GM12878 (cell line): ENCODE results near the gene ESYT3. TPM values are rescaled to one million over a fixed set of nuclear protein-coding genes. Genes with fewer than 3 reads are reported as not detected.

Source experiments
- ASH2L ChIP-seq: fragments of 300-600, 200-600 bp; sonication (generic); IDR thresholded peaks from 2 replicates; pipeline ENCODE4 v1.6.1; 2017; ENCODE audit warnings: low read depth, mild to moderate bottlenecking, borderline replicate concordance
- BACH1 ChIP-seq: fragments of 450-650 bp; IDR thresholded peaks from 2 replicates; pipeline ENCODE4 v1.6.1; 2017; ENCODE audit warnings: mild to moderate bottlenecking, borderline replicate concordance
- BCL11A ChIP-seq: IDR thresholded peaks from 2 replicates; pipeline ENCODE4 v1.6.1; 2011; ENCODE audit warnings: low read depth, low read length
- CHD1 ChIP-seq: IDR thresholded peaks from 2 replicates; pipeline ENCODE4 v1.6.1; 2012; ENCODE audit warnings: low read depth, low read length, improper control_type of control experiment
- CHD2 ChIP-seq: IDR thresholded peaks from 2 replicates; pipeline ENCODE4 v1.6.1; 2011; ENCODE audit warnings: low read depth, low read length, improper control_type of control experiment, borderline replicate concordance
- EGR1 ChIP-seq, 2 experiments: IDR thresholded peaks; 1 replicate in 1 of 2; 2 replicates in 1 of 2; pipeline ENCODE4 v1.6.1; 2011 to 2012; ENCODE audit warnings: low read depth in 2 of 2, low read length in 2 of 2, borderline replicate concordance in 1 of 2, mild to moderate bottlenecking in 1 of 2, moderate library complexity in 1 of 2
- ETV6 ChIP-seq, 2 experiments: fragments of 450-650 bp in 1 of 2; IDR thresholded peaks in 1 of 2; conservative IDR thresholded peaks in 1 of 2; 2 replicates each; pipeline ENCODE4 v1.6.1; 2014; ENCODE audit warnings: antibody characterized with exemption in 1 of 2, borderline replicate concordance in 1 of 2, low read depth in 1 of 2, mild to moderate bottlenecking in 1 of 2, moderate library complexity in 1 of 2
- FOXK2 ChIP-seq: fragments of 450-650 bp; IDR thresholded peaks from 2 replicates; pipeline ENCODE4 v1.6.1; 2017; ENCODE audit warnings: mild to moderate bottlenecking, moderate library complexity
- GATAD2B ChIP-seq: fragments of 450-650 bp; conservative IDR thresholded peaks from 2 replicates; pipeline ENCODE4 v1.6.1; 2017; ENCODE audit warnings: low read depth, mild to moderate bottlenecking, moderate library complexity
- HDAC6 ChIP-seq: fragments of 200-600 bp; sonication (generic); IDR thresholded peaks from one replicate; pipeline ENCODE4 v1.8.0; 2017; ENCODE audit warnings: antibody characterized with exemption; ENCODE audit not compliant: unreplicated experiment
- IKZF1 ChIP-seq: fragments of 450-650 bp; conservative IDR thresholded peaks from 2 replicates; pipeline ENCODE4 v1.6.1; 2017; ENCODE audit warnings: antibody characterized with exemption, mild to moderate bottlenecking
- JUNB ChIP-seq: IDR thresholded peaks from 2 replicates; pipeline ENCODE4 v1.6.1; 2016; ENCODE audit warnings: antibody characterized with exemption, mild to moderate bottlenecking
- KDM1A ChIP-seq: fragments of 200-600 bp; sonication (generic); IDR thresholded peaks from 2 replicates; pipeline ENCODE4 v1.6.1; 2016; ENCODE audit warnings: borderline replicate concordance
- NR2C1 ChIP-seq: fragments of 450-650 bp; IDR thresholded peaks from 2 replicates; pipeline ENCODE4 v1.6.1; 2017; ENCODE audit warnings: antibody characterized with exemption, mild to moderate bottlenecking, moderate library complexity
- PML ChIP-seq: IDR thresholded peaks from 2 replicates; pipeline ENCODE4 v1.6.1; 2012; ENCODE audit warnings: low read length, inconsistent platforms
- RBBP5 ChIP-seq: fragments of 200-600 bp; sonication (generic); conservative IDR thresholded peaks from 2 replicates; pipeline ENCODE4 v1.6.1; 2016
- RCOR1 ChIP-seq: conservative IDR thresholded peaks from 2 replicates; pipeline ENCODE4 v1.6.1; 2012; ENCODE audit warnings: low read depth, low read length, improper control_type of control experiment
- RUNX3 ChIP-seq: IDR thresholded peaks from 2 replicates; pipeline ENCODE4 v1.6.1; 2012; ENCODE audit warnings: low read length, inconsistent platforms
- SUZ12 ChIP-seq: fragments of 200-600 bp; sonication (generic); IDR thresholded peaks from one replicate; pipeline ENCODE4 v1.6.1; 2018; ENCODE audit warnings: antibody characterized with exemption, mild to moderate bottlenecking; ENCODE audit not compliant: unreplicated experiment
- YBX1 ChIP-seq: fragments of 450-650 bp; IDR thresholded peaks from 2 replicates; pipeline ENCODE4 v1.6.1; 2016; ENCODE audit warnings: antibody characterized with exemption
- ZNF622 ChIP-seq: fragments of 450-650 bp; IDR thresholded peaks from 2 replicates; pipeline ENCODE4 v1.6.1; 2017; ENCODE audit warnings: mild to moderate bottlenecking, inconsistent platforms
- ZSCAN29 ChIP-seq: fragments of 450-650 bp; IDR thresholded peaks from 2 replicates; pipeline ENCODE4 v1.6.1; 2017; ENCODE audit warnings: mild to moderate bottlenecking, moderate library complexity
- polyA plus RNA-seq, 11 experiments: library from polyadenylated mRNA; depleted of rRNA in 4 of 11; unstranded in 6 of 11; stranded (reverse) in 5 of 11; fragments of >200 nt; fragmentation: Nextera tagmentation in 4 of 11; fragmentation: Illumina TruSeq in 1 of 11; extraction: Ambion mirVana in 4 of 11; extraction: Trizol in 1 of 11; gene quantifications; 1 replicate in 1 of 11; 2 replicates in 10 of 11; pipeline versions ENCODE4 v1.2.1 to v1.2.3, GENCODE V29; 2011 to 2016; ENCODE audit warnings: inconsistent platforms in 2 of 11, missing spikeins in 2 of 11, low read depth in 1 of 11
- total RNA-seq, 4 experiments: library from RNA; depleted of rRNA in 3 of 4; stranded (reverse); fragments of >200 nt in 3 of 4; fragmentation: Illumina TruSeq in 1 of 4; extraction: Trizol in 1 of 4; gene quantifications; 2 replicates each; pipeline versions ENCODE4 v1.2.1 to v1.2.3, GENCODE V29; 2013 to 2021
- TF ChIP-seq, protein P1 (sequence below): fragments of 150-350 bp; IDR thresholded peaks from 2 replicates; pipeline ENCODE4 v1.6.1; 2014; ENCODE audit warnings: mild to moderate bottlenecking, low read depth, low read length
- TF ChIP-seq, protein P2 (sequence below): IDR thresholded peaks from 2 replicates; pipeline ENCODE4 v1.6.1; 2011; ENCODE audit warnings: low read depth, mild to moderate bottlenecking, low read length, moderate library complexity, borderline replicate concordance; ENCODE audit errors: extremely low read depth
- TF ChIP-seq, protein P3 (sequence below): IDR thresholded peaks from 2 replicates; pipeline ENCODE4 v1.6.1; 2012; ENCODE audit warnings: mild to moderate bottlenecking, low read depth, low read length
- TF ChIP-seq, protein P4 (sequence below): IDR thresholded peaks from 2 replicates; pipeline ENCODE4 v1.6.1; 2012; ENCODE audit warnings: low read depth, low read length, improper control_type of control experiment

Gene ESYT3
- total and polyA plus RNA-seq, 10 of the 15 experiments (the other 5 are each of a cell fraction or from before 2014, with no cell fraction given): not detected

DNA sequence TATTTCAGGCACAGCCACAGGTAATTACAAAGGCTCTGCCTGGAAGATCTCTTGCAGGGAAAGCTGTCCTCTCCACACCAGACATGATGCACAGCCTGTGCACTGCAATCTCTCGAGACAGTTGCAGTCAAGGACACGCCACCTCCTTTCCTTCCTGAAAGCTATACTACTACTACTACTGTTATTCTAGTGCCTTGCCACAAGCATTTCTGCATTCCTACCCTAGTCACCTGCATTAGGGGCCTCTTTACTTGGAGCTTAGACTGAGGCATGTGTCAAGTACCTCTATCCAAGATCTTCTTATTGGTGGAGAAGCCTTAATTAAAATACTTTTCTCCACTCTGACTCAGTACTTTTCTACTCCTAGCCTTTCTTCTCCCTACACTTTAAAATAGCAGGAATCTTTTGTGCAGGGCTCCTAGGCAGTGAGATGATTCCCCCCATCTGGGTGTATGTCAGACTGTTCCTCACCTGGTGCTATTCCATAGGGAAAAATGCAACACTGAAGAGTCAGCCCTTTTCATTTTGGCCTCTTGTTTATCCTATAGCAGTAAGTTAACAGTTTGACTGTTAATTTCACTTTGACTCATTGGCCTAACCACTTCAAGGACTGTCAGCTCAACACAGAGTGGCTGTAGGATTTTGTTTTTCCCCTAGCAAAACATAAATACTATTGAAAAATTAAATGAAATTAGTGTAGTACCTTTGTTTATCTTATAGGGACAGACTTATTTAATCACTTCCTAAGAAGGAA is 78.9 kb downstream of the ESYT3 start (continued):
- TF ChIP-seq KDM1A (no peak), CHD1 (no peak), CHD2 (no peak), EGR1 (IDR thresholded peaks at IDR 0.05; ENCODE audit: borderline replicate concordance in 1 of 2, low read depth in 2 of 2, low read length in 2 of 2) (no peak), ZSCAN29 (no peak), JUNB (peak; percentile 95), ZNF622 (no peak), GATAD2B (peak; percentile 29; the same call in 1 of the 2 replicates), YBX1 (no peak), FOXK2 (0 out of 2 replicates have a peak, but pooled peaks have one; percentile 12), RUNX3 (peak; percentile 93), ETV6 (conservative IDR thresholded peaks at IDR 0.05 in 1 of 2, IDR thresholded peaks at IDR 0.05 in 1 of 2; ENCODE audit: borderline replicate concordance in 1 of 2, low read depth in 1 of 2) (no peak), NR2C1 (no peak), BCL11A (peak; percentile 80), IKZF1 (peak; percentile 87), PML (no peak), SUZ12 (no peak), ASH2L (no peak), RCOR1 (no peak), RBBP5 (no peak), BACH1 (peak; percentile 61; the same call in 1 of the 2 replicates), HDAC6 (no peak)
- TF ChIP-seq, protein P1, sequence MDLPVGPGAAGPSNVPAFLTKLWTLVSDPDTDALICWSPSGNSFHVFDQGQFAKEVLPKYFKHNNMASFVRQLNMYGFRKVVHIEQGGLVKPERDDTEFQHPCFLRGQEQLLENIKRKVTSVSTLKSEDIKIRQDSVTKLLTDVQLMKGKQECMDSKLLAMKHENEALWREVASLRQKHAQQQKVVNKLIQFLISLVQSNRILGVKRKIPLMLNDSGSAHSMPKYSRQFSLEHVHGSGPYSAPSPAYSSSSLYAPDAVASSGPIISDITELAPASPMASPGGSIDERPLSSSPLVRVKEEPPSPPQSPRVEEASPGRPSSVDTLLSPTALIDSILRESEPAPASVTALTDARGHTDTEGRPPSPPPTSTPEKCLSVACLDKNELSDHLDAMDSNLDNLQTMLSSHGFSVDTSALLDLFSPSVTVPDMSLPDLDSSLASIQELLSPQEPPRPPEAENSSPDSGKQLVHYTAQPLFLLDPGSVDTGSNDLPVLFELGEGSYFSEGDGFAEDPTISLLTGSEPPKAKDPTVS: no peak
- TF ChIP-seq, protein P2, sequence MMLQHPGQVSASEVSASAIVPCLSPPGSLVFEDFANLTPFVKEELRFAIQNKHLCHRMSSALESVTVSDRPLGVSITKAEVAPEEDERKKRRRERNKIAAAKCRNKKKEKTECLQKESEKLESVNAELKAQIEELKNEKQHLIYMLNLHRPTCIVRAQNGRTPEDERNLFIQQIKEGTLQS: no peak
- TF ChIP-seq, protein P3, sequence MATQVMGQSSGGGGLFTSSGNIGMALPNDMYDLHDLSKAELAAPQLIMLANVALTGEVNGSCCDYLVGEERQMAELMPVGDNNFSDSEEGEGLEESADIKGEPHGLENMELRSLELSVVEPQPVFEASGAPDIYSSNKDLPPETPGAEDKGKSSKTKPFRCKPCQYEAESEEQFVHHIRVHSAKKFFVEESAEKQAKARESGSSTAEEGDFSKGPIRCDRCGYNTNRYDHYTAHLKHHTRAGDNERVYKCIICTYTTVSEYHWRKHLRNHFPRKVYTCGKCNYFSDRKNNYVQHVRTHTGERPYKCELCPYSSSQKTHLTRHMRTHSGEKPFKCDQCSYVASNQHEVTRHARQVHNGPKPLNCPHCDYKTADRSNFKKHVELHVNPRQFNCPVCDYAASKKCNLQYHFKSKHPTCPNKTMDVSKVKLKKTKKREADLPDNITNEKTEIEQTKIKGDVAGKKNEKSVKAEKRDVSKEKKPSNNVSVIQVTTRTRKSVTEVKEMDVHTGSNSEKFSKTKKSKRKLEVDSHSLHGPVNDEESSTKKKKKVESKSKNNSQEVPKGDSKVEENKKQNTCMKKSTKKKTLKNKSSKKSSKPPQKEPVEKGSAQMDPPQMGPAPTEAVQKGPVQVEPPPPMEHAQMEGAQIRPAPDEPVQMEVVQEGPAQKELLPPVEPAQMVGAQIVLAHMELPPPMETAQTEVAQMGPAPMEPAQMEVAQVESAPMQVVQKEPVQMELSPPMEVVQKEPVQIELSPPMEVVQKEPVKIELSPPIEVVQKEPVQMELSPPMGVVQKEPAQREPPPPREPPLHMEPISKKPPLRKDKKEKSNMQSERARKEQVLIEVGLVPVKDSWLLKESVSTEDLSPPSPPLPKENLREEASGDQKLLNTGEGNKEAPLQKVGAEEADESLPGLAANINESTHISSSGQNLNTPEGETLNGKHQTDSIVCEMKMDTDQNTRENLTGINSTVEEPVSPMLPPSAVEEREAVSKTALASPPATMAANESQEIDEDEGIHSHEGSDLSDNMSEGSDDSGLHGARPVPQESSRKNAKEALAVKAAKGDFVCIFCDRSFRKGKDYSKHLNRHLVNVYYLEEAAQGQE: no peak
- TF ChIP-seq, protein P4, sequence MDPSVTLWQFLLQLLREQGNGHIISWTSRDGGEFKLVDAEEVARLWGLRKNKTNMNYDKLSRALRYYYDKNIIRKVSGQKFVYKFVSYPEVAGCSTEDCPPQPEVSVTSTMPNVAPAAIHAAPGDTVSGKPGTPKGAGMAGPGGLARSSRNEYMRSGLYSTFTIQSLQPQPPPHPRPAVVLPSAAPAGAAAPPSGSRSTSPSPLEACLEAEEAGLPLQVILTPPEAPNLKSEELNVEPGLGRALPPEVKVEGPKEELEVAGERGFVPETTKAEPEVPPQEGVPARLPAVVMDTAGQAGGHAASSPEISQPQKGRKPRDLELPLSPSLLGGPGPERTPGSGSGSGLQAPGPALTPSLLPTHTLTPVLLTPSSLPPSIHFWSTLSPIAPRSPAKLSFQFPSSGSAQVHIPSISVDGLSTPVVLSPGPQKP: no peak
